ENCODE results near the gene ZNF248.

The ZNF248 gene

DNA sequence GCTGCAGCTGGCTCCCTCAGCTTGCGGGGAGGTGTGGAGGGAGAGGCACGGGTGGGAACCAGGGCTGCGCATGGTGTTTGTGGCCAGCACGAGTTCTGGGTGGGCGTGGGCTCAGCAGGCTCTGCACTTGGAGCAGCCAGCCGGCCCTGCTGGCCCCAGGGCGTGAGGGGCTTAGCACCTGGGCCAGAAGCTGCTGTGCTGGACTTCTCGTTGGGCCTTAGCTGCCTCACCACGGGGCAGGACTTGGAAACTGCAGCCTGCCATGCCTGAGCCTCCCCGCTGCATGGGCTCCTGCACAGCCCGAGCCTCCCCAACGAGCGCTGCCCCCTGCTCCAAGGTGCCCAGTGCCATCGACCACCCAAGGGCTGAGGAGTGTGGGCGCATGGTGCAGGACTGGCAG is 120.1 kb downstream of the ZNF248 start:
- DNase-seq = no peak

DNA sequence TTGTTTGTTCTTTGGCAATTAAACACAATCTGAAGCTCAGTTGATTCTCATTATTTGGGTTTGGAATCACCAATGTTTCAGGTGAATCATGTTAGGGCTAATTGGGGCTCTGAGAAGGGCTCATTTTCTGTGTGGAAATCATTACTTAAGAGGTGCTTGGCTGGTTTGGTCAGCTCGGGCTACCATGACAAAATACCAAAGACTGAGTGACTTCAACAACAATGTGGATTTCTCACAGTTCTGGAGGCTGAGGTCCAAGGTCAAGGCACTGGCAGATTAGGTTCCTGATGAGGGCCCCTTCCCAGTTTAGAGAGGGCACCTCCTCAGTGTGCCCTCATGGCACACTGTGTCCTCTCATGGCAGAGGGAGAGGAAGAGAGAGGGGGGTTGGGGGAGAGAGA is 121.3 kb downstream of the ZNF248 start:
- no peak for DNase-seq

GRCh38 chr10:37734971-37735370 is 122.4 kb downstream of the ZNF248 start:
- DNase-seq = no peak

Data from NCI-H2081 (cell line).